HepG2 (cell line): ENCODE data around the gene BTBD17. TPM values are rescaled to one million over a fixed set of nuclear protein-coding genes. Genes with fewer than 3 reads are reported as not detected.

Experiments
- ATAC-seq: fragments of 200-7000 bp; cut with Tn5 transposase; 3 replicates; pipeline ENCODE4 v1.9.1; 2020; ENCODE audit warnings: mild to moderate bottlenecking, moderate library complexity
- BruUV-seq: library from RNA; stranded (reverse); fragments of 400-500 nt; replicated peaks from 2 replicates; lab custom pipeline; 2021; lab: Mats Ljungman, UMichigan
- CTCF ChIA-PET: fragments of 300-600 bp; formaldehyde crosslinking; extraction: SDS; loops from one replicate; lab custom pipeline; 2021; ENCODE audit warnings: low total read pairs, inconsistent platforms, low intra/inter-chr PET ratio; lab: Yijun Ruan, JAX
- POLR2A ChIA-PET: fragments of 350-600 bp; sonication (Branson Sonifier 250); formaldehyde crosslinking; loops from one replicate; lab custom pipeline; 2020; ENCODE audit warnings: antibody characterized with exemption, inconsistent platforms; lab: Yijun Ruan, JAX
- DNase-seq: peaks from one replicate; pipeline ENCODE4 v3.0.0-alpha.2; 2015; ENCODE audit warnings: low spot score
- FAIRE-seq: peaks from 3 replicates; lab custom pipeline; 2011; peaks lifted over from hg19 to GRCh38; lab: Jason Lieb, UNC
- H2AFZ ChIP-seq: one replicate; pipeline ENCODE4 v1.6.1; 2011; ENCODE audit warnings: low read length, inconsistent platforms
- H3K27ac ChIP-seq: fragments of 300-600 bp; 3 replicates; pipeline ENCODE4 v1.8.0; 2011; ENCODE audit warnings: mixed run types, mild to moderate bottlenecking, mixed read lengths, low read length, inconsistent platforms; ENCODE audit not compliant: insufficient read depth; ENCODE audit errors: extremely low read length
- H3K27me3 ChIP-seq, 2 experiments: fragments of 200-600 bp in 1 of 2; 2 replicates in 1 of 2; 3 replicates in 1 of 2; pipeline versions ENCODE4 v1.6.0 to v1.8.0; 2011; ENCODE audit warnings: low read length in 2 of 2, mild to moderate bottlenecking in 2 of 2, moderate library complexity in 2 of 2, inconsistent platforms in 1 of 2; ENCODE audit not compliant: insufficient read depth in 2 of 2, control insufficient read depth in 1 of 2
- H3K36me3 ChIP-seq, 2 experiments: fragments of 200-600 bp in 1 of 2; replicated peaks in 1 of 2; 2 replicates in 1 of 2; 3 replicates in 1 of 2; pipeline versions ENCODE4 v1.5.1 to v1.8.0; 2011; ENCODE audit warnings: low read length in 2 of 2, inconsistent platforms in 1 of 2; ENCODE audit not compliant: insufficient read depth in 2 of 2, control insufficient read depth in 1 of 2
- H3K4me1 ChIP-seq: 2 replicates; pipeline ENCODE4 v1.5.1; 2012; ENCODE audit warnings: low read length, inconsistent platforms; ENCODE audit not compliant: insufficient read depth
- H3K4me2 ChIP-seq: 2 replicates; pipeline ENCODE4 v1.6.0; 2011; ENCODE audit warnings: low read depth, low read length, inconsistent platforms
- H3K4me3 ChIP-seq, 3 experiments: fragments of 200-600 bp in 1 of 3; sonication (generic), shearing (Covaris generic) in 1 of 3; replicated peaks in 1 of 3; 2 replicates each; pipeline ENCODE4 v1.5.1; 2011 to 2016; ENCODE audit warnings: low read length in 3 of 3, inconsistent platforms in 2 of 3, low read depth in 2 of 3, mild to moderate bottlenecking in 2 of 3, control low read depth in 1 of 3, mixed read lengths in 1 of 3; ENCODE audit not compliant: insufficient read depth in 1 of 3
- H3K79me2 ChIP-seq: one replicate; pipeline ENCODE4 v1.6.1; 2011; ENCODE audit warnings: low read length, inconsistent platforms; ENCODE audit not compliant: insufficient read depth
- H3K9ac ChIP-seq: 2 replicates; pipeline ENCODE4 v1.6.0; 2011; ENCODE audit warnings: mild to moderate bottlenecking, low read depth, low read length, inconsistent platforms; ENCODE audit not compliant: insufficient read depth
- H3K9me3 ChIP-seq: 2 replicates; pipeline ENCODE4 v1.5.1; 2012; ENCODE audit warnings: mild to moderate bottlenecking, low read length
- H4K20me1 ChIP-seq: 2 replicates; pipeline ENCODE4 v1.6.0; 2011; ENCODE audit warnings: inconsistent platforms, mild to moderate bottlenecking, low read length, moderate library complexity; ENCODE audit not compliant: insufficient read depth
- HNRNPH1 ChIP-seq: fragments of 200-400 bp; formaldehyde crosslinking; optimal IDR thresholded peaks from 2 replicates; pipeline ENCODE3; 2017; ENCODE audit warnings: mild to moderate bottlenecking, low read depth, low read length
- NR2F6 ChIP-seq, 2 experiments: IDR thresholded peaks; 2 replicates each; pipeline ENCODE4 v1.6.1; 2016; ENCODE audit warnings: antibody characterized with exemption in 1 of 2, mild to moderate bottlenecking in 1 of 2
- ONECUT2 ChIP-seq: sonication (generic); formaldehyde crosslinking; IDR thresholded peaks from 2 replicates; pipeline ENCODE4 v1.4.0; 2020; ENCODE audit warnings: missing genetic modification reagents
- POLR2AphosphoS5 ChIP-seq: IDR thresholded peaks from 2 replicates; pipeline ENCODE4 v1.6.1; 2012; ENCODE audit warnings: low read depth, low read length
- YY1 ChIP-seq: IDR thresholded peaks from 2 replicates; pipeline ENCODE4 v1.6.1; 2011; ENCODE audit warnings: low read length, low read depth, moderate library complexity, mild to moderate bottlenecking; ENCODE audit not compliant: insufficient read depth, insufficient replicate concordance
- ZNF138 ChIP-seq: sonication (generic); formaldehyde crosslinking; IDR thresholded peaks from 2 replicates; pipeline ENCODE4 v1.5.0; 2020; ENCODE audit warnings: mild to moderate bottlenecking, low read depth, missing genetic modification reagents
- ZNF468 ChIP-seq: sonication (generic); formaldehyde crosslinking; IDR thresholded peaks from 2 replicates; pipeline ENCODE4 v1.8.0; 2022; ENCODE audit warnings: mild to moderate bottlenecking, moderate library complexity, missing genetic modification reagents
- ZNF639 ChIP-seq: conservative IDR thresholded peaks from 2 replicates; pipeline ENCODE4 v1.6.1; 2018; ENCODE audit warnings: missing genetic modification reagents
- ZNF678 ChIP-seq: sonication (generic); formaldehyde crosslinking; IDR thresholded peaks from 2 replicates; pipeline ENCODE4 v1.4.0; 2020; ENCODE audit warnings: mild to moderate bottlenecking, missing genetic modification reagents
- ZNF850 ChIP-seq: sonication (generic); formaldehyde crosslinking; conservative IDR thresholded peaks from 2 replicates; pipeline ENCODE4 v1.9.0; 2021; ENCODE audit warnings: mild to moderate bottlenecking, missing genetic modification reagents
- WGBS: methylation state at CpG from one replicate; pipeline ENCODE4 v1.1.6; 2017; ENCODE audit warnings: low lambda C conversion rate; 5-methylcytosine and 5-hydroxymethylcytosine counted together
- in situ Hi-C: cut with HindIII; loops from 2 replicates; pipeline ENCODE4 v1.10.0; 2017; ENCODE audit warnings: low pct_unique_long_range_greater_than_20kb; ENCODE audit not compliant: extremely low pct_ligation_motif_present
- intact Hi-C: fragments of 100-400 bp; cut with micrococcal nuclease; formaldehyde crosslinking; loops from one replicate; pipeline ENCODE4 v1.10.0; 2022; ENCODE audit not compliant: unreplicated experiment
- polyA plus RNA-seq, 8 experiments: library from polyadenylated mRNA; depleted of rRNA in 3 of 8; stranded (reverse) in 7 of 8; unstranded in 1 of 8; fragments of >200 nt; fragmentation: Illumina TruSeq in 4 of 8; extraction: Trizol in 4 of 8; gene quantifications; 2 replicates each; pipeline versions ENCODE4 v1.2.1 to v1.2.3, GENCODE V29; 2011 to 2016; ENCODE audit warnings: low read depth in 4 of 8, missing spikeins in 1 of 8, mixed read lengths in 1 of 8; ENCODE audit not compliant: insufficient read depth in 1 of 8
- total RNA-seq, 5 experiments: library from RNA; depleted of rRNA; stranded (reverse); fragments of >200 nt; fragmentation: Illumina TruSeq; extraction: Trizol; gene quantifications; 2 replicates each; pipeline ENCODE4 v1.2.3, GENCODE V29; 2016; ENCODE audit warnings: low read depth in 1 of 5

Gene BTBD17
- total and polyA plus RNA-seq, 2 of the 13 experiments (the other 11 are each of a cell fraction or from before 2014, with no cell fraction given) = not detected

- TF ChIP-seq ONECUT2 = no peak
- no peak for TF ChIP-seq YY1
- TF ChIP-seq ZNF468 (CRISPR knock-in tag) = no peak
- TF ChIP-seq ZNF678 = no peak
- TF ChIP-seq ZNF639 (CRISPR knock-in tag) = no peak
- no peak for TF ChIP-seq ZNF850 (CRISPR knock-in tag)
- TF ChIP-seq POLR2AphosphoS5 = no peak
- no peak for TF ChIP-seq ZNF138 (CRISPR knock-in tag)
Observed at GRCh38 chr17:74344658-74345057, 17.0 kb downstream of the BTBD17 start (continued).

- Histone ChIP-seq H3K9ac (no peak overlapping the region), H3K4me3 (no peak overlapping the region), H3K4me2 (no peak overlapping the region), H4K20me1 (no peaks in the 10 kb centered on the region), H3K79me2 (no peaks in the 10 kb centered on the region), H3K9me3 (no peaks in the 10 kb centered on the region), H3K36me3 (no peaks in the 10 kb centered on the region)
- FAIRE-seq = no peak
- ATAC-seq = no peak
- CTCF ChIA-PET = no interaction called here
- intact Hi-C loops = no loop called here
- in situ Hi-C loops = no loop called here
- TF ChIP-seq HNRNPH1 = no peak
- 0 out of 2 replicates have a peak, but pooled peaks have one; percentile 18 for TF ChIP-seq NR2F6 (IDR thresholded peaks at IDR 0.05)
- no peak for TF ChIP-seq NR2F6 (CRISPR knock-in tag; IDR thresholded peaks at IDR 0.05)
- TF ChIP-seq, all 625 proteins: peak for 1
- 0% methylated on average over 6 of the region's 9 CpGs for WGBS
- Histone ChIP-seq H2AFZ (no peak overlapping the region), H3K27me3 (peaks cover 12 to 61% of the 10 kb centered on the region in 2 experiments), H3K27ac (no peak overlapping the region), H3K4me1 (peaks cover 10% of the 10 kb centered on the region)
- no peak for DNase-seq
- POLR2A ChIA-PET = no interaction called here
- no TSS peak for BruUV-seq
Observed at GRCh38 chr17:74343526-74344284, 18.0 kb downstream of the BTBD17 start.
